SJSA1 (cell line): ENCODE measurements around the gene TSPAN16. TPM values are rescaled to one million over a fixed set of nuclear protein-coding genes. Genes with fewer than 3 reads are reported as not detected.
A peak's percentile ranks its signal among the peaks of the same experiment; 100 is the strongest.
"Not testable (repeated sequence)": the region's sequence is repeated elsewhere in the genome, so short reads cannot be mapped to it uniquely, and the experiment has no call there.

Experiments used
- DNase-seq, 2 experiments: peaks; one replicate each; pipeline ENCODE4 v3.0.0-alpha.2; 2015 to 2020; ENCODE audit warnings: low spot score in 2 of 2, low read depth in 1 of 2
- H3K27ac ChIP-seq: fragments of 250-450 bp; sonication (Bioruptor Pico); 2 replicates; pipeline ENCODE4 v1.5.1; 2020; ENCODE audit warnings: mild to moderate bottlenecking, moderate library complexity
- H3K27me3 ChIP-seq: fragments of 250-450 bp; sonication (Bioruptor Pico); replicated peaks from 2 replicates; pipeline ENCODE4 v1.5.1; 2020; ENCODE audit warnings: mild to moderate bottlenecking, moderate library complexity
- H3K36me3 ChIP-seq: fragments of 250-450 bp; sonication (Bioruptor Pico); 2 replicates; pipeline ENCODE4 v1.5.1; 2020; ENCODE audit warnings: mild to moderate bottlenecking
- H3K4me1 ChIP-seq: fragments of 250-450 bp; sonication (Bioruptor Pico); replicated peaks from 2 replicates; pipeline ENCODE4 v1.6.1; 2021; ENCODE audit warnings: mild to moderate bottlenecking
- H3K4me3 ChIP-seq: fragments of 250-450 bp; sonication (Bioruptor Pico); 2 replicates; pipeline ENCODE4 v1.5.1; 2020; ENCODE audit warnings: mild to moderate bottlenecking
- H3K9me3 ChIP-seq: fragments of 250-450 bp; sonication (Bioruptor Pico); replicated peaks from 2 replicates; pipeline ENCODE4 v1.5.1; 2020; ENCODE audit warnings: mild to moderate bottlenecking
- total RNA-seq: library from RNA; depleted of rRNA; stranded (reverse); fragments of >200 nt; shearing (Covaris generic); gene quantifications from 2 replicates; pipeline ENCODE4 v1.2.3, GENCODE V29; 2014

Gene TSPAN16
- total RNA-seq, 1 experiment from 2014 or later, result 0.50 TPM

GRCh38 chr19:11333838-11334237, 37.9 kb downstream of the TSPAN16 start:
- not testable (repeated sequence) for H3K4me3 ChIP-seq

GRCh38 chr19:11335449-11336146, 39.6 kb downstream of the TSPAN16 start:
- Histone ChIP-seq H3K36me3 (no peaks in the 10 kb centered on the region), H3K27ac (no peak overlapping the region), H3K27me3 (no peaks in the 10 kb centered on the region), H3K4me3 (no peak overlapping the region), H3K9me3 (no peaks in the 10 kb centered on the region), H3K4me1 (peaks cover 6% of the 10 kb centered on the region)
- DNase-seq, result no peak

More at GRCh38 chr19:11333838-11334237, 37.9 kb downstream of the TSPAN16 start:
- not testable (repeated sequence) for H3K36me3 ChIP-seq, DNase-seq, H3K27me3 ChIP-seq, H3K4me1 ChIP-seq, H3K9me3 ChIP-seq, H3K27ac ChIP-seq

GRCh38 chr19:11337080-11337479, 41.1 kb downstream of the TSPAN16 start:
- Histone ChIP-seq H3K9me3 (no peaks in the 10 kb centered on the region), H3K36me3 (peaks cover 6% of the 10 kb centered on the region), H3K4me1 (peaks cover 6% of the 10 kb centered on the region), H3K4me3 (no peak overlapping the region), H3K27ac (no peak overlapping the region), H3K27me3 (no peaks in the 10 kb centered on the region)
- DNase-seq, result no peak

- Histone ChIP-seq H3K27ac (no peak overlapping the region), H3K4me3 (no peak overlapping the region), H3K4me1 (peaks cover 6% of the 10 kb centered on the region), H3K9me3 (no peaks in the 10 kb centered on the region), H3K36me3 (peaks cover 6% of the 10 kb centered on the region), H3K27me3 (no peaks in the 10 kb centered on the region)
- DNase-seq, result no peak
Measured at GRCh38 chr19:11338121-11338520, 42.2 kb downstream of the TSPAN16 start.

- no peak for DNase-seq
Measured at GRCh38 chr19:11338569-11339253, 42.8 kb downstream of the TSPAN16 start.

GRCh38 chr19:11339254-11340098, 43.5 kb downstream of the TSPAN16 start, which contains the start of gene RAB3D:
RAB3D (minus strand) TSS chr19:11339657; CDS start chr19:11337399, 2,258 bp downstream.
- H3K9me3 ChIP-seq, result no peaks in the 10 kb centered on the region
- H3K36me3 ChIP-seq, result peaks cover 6% of the 10 kb centered on the region
- no peaks in the 10 kb centered on the region for H3K27me3 ChIP-seq
- H3K27ac ChIP-seq, result no peak within 1 kb of the TSS
- 0 out of 2 replicates have a peak within 1 kb of the TSS, but pooled peaks have one; percentile 12 for H3K4me3 ChIP-seq
- DNase-seq, result peak in 1 of 2 experiments; percentile 74
- H3K4me1 ChIP-seq, result peaks cover 17% of the 10 kb centered on the region

More at GRCh38 chr19:11338569-11339253, 42.8 kb downstream of the TSPAN16 start:
- H3K4me1 ChIP-seq, result peaks cover 10% of the 10 kb centered on the region
- peaks cover 6% of the 10 kb centered on the region for H3K36me3 ChIP-seq
- no peaks in the 10 kb centered on the region for H3K27me3 ChIP-seq
- H3K4me3 ChIP-seq, result no peak overlapping the region
- H3K9me3 ChIP-seq, result no peaks in the 10 kb centered on the region
- no peak overlapping the region for H3K27ac ChIP-seq

GRCh38 chr19:11340099-11340467, 44.1 kb downstream of the TSPAN16 start:
- not testable (repeated sequence) for H3K9me3 ChIP-seq, H3K36me3 ChIP-seq, H3K4me3 ChIP-seq, DNase-seq, H3K27me3 ChIP-seq, H3K27ac ChIP-seq
- H3K4me1 ChIP-seq, result peaks cover 23% of the 10 kb centered on the region

GRCh38 chr19:11342429-11342828, 46.5 kb downstream of the TSPAN16 start:
- DNase-seq, result no peak
- no peak overlapping the region for H3K27ac ChIP-seq
- H3K27me3 ChIP-seq, result no peaks in the 10 kb centered on the region
- H3K4me3 ChIP-seq, result no peak overlapping the region
- H3K36me3 ChIP-seq, result peaks cover 6% of the 10 kb centered on the region
- peaks cover 37% of the 10 kb centered on the region for H3K4me1 ChIP-seq
- no peaks in the 10 kb centered on the region for H3K9me3 ChIP-seq

GRCh38 chr19:11345122-11345803, 49.3 kb downstream of the TSPAN16 start:
- Histone ChIP-seq H3K36me3 (peaks cover 6% of the 10 kb centered on the region), H3K9me3 (peaks cover 9% of the 10 kb centered on the region), H3K4me3 (peak overlapping the region; percentile 51), H3K4me1 (peaks cover 31% of the 10 kb centered on the region), H3K27ac (no peak overlapping the region), H3K27me3 (no peaks in the 10 kb centered on the region)
- no peak for DNase-seq

GRCh38 chr19:11346104-11346940, 50.4 kb downstream of the TSPAN16 start, which contains the start of the genes CCDC159 and TMEM205:
CCDC159 (plus strand) TSS chr19:11346519; CDS start chr19:11346607, 88 bp downstream.
TMEM205 (minus strand) TSS chr19:11346268; CDS start chr19:11345619, 649 bp downstream.
- Histone ChIP-seq H3K4me1 (peaks cover 31% of the 10 kb centered on the region), H3K27me3 (no peaks in the 10 kb centered on the region), H3K9me3 (peaks cover 9% of the 10 kb centered on the region), H3K36me3 (peaks cover 4% of the 10 kb centered on the region), H3K4me3 (peak within 1 kb of the TSS; percentile 51), H3K27ac (peak within 1 kb of the TSS; percentile 24)
- peak; percentile 97 to 99 for DNase-seq

- Histone ChIP-seq H3K4me3 (no peak overlapping the region), H3K36me3 (no peaks in the 10 kb centered on the region), H3K4me1 (peaks cover 31% of the 10 kb centered on the region), H3K9me3 (peaks cover 9% of the 10 kb centered on the region), H3K27ac (no peak overlapping the region), H3K27me3 (no peaks in the 10 kb centered on the region)
- DNase-seq, result no peak
Measured at GRCh38 chr19:11347546-11348039, 51.6 kb downstream of the TSPAN16 start.

- H3K4me1 ChIP-seq, result peaks cover 23% of the 10 kb centered on the region
- H3K27ac ChIP-seq, result no peak overlapping the region
- no peak for DNase-seq
- no peaks in the 10 kb centered on the region for H3K36me3 ChIP-seq
- H3K27me3 ChIP-seq, result no peaks in the 10 kb centered on the region
- H3K4me3 ChIP-seq, result no peak overlapping the region
- H3K9me3 ChIP-seq, result peaks cover 9% of the 10 kb centered on the region
Measured at GRCh38 chr19:11349171-11349570, 53.2 kb downstream of the TSPAN16 start.
